Stimulated activated CD4-positive, alpha-beta T cell treated with anti-CD3 and anti-CD28 coated beads, Interleukin-4, amount 100 ng/mL, for 48 hours (primary cell): ENCODE measurements around the gene SH3PXD2B.
A peak's percentile ranks its signal among the peaks of the same experiment; 100 is the strongest.
"Not testable (repeated sequence)": the region's sequence is repeated elsewhere in the genome, so short reads cannot be mapped to it uniquely, and the experiment has no call there.

Experiments
- DNase-seq, 2 donors: peaks; one replicate each; pipeline ENCODE4 v3.0.0-alpha.2; 2020; ENCODE audit warnings: low read depth in 2 of 2

Gene SH3PXD2B

GRCh38 chr5:172368699-172369098 lies 85.6 kb downstream of the SH3PXD2B start:
- DNase-seq = not testable (repeated sequence)

- DNase-seq = no peak
Observed at GRCh38 chr5:172365948-172366608, 88.2 kb downstream of the SH3PXD2B start.

- DNase-seq = no peak
Observed at GRCh38 chr5:172364773-172365172, 89.6 kb downstream of the SH3PXD2B start.

- no peak for DNase-seq
Observed at GRCh38 chr5:172362755-172363154, 91.6 kb downstream of the SH3PXD2B start.

GRCh38 chr5:172361566-172362238 lies 92.6 kb downstream of the SH3PXD2B start:
- peak; percentile 12 to 48 for DNase-seq

GRCh38 chr5:172358345-172358744 lies 96.0 kb downstream of the SH3PXD2B start:
- DNase-seq = no peak

- DNase-seq = no peak
Observed at GRCh38 chr5:172356527-172356926, 97.8 kb downstream of the SH3PXD2B start.

- DNase-seq = no peak
Observed at GRCh38 chr5:172356047-172356446, 98.3 kb downstream of the SH3PXD2B start.

- DNase-seq = no peak
Observed at GRCh38 chr5:172353846-172354245, 100.5 kb downstream of the SH3PXD2B start.

GRCh38 chr5:172353271-172353812 lies 101.0 kb downstream of the SH3PXD2B start:
- DNase-seq = no peak

- not testable (repeated sequence) for DNase-seq
Observed at GRCh38 chr5:172352526-172352925, 101.8 kb downstream of the SH3PXD2B start.

GRCh38 chr5:172351240-172351778 lies 103.0 kb downstream of the SH3PXD2B start:
- DNase-seq = no peak

GRCh38 chr5:172350212-172351181 lies 103.8 kb downstream of the SH3PXD2B start:
- DNase-seq = no peak

- not testable (repeated sequence) for DNase-seq
Observed at GRCh38 chr5:172348733-172349132, 105.6 kb downstream of the SH3PXD2B start.

GRCh38 chr5:172348084-172348483 lies 106.2 kb downstream of the SH3PXD2B start:
- no peak for DNase-seq

- no peak for DNase-seq
Observed at GRCh38 chr5:172347496-172348052, 106.8 kb downstream of the SH3PXD2B start.

GRCh38 chr5:172345881-172346280 lies 108.4 kb downstream of the SH3PXD2B start:
- no peak for DNase-seq

GRCh38 chr5:172344855-172345409 lies 109.4 kb downstream of the SH3PXD2B start:
- no peak for DNase-seq

GRCh38 chr5:172343741-172344140 lies 110.6 kb downstream of the SH3PXD2B start:
- no peak for DNase-seq

GRCh38 chr5:172342918-172343317 lies 111.4 kb downstream of the SH3PXD2B start:
- DNase-seq = no peak
